SKM-1 (cell line): ENCODE results near the gene CERK.

ENCODE experiments used
- DNase-seq: peaks from one replicate; lab custom pipeline; 2025; ENCODE audit not compliant: unreplicated experiment; lab: John Stamatoyannopoulos, UW

The CERK gene

GRCh38 chr22:46764779-46765485 is 26.9 kb upstream of the CERK start:
- DNase-seq, result no peak

GRCh38 chr22:46764140-46764680 is 26.2 kb upstream of the CERK start:
- no peak for DNase-seq

- no peak for DNase-seq
These were observed 25.1 kb upstream of the CERK start for GRCh38 chr22:46763051-46763705.

GRCh38 chr22:46762238-46763050 is 24.4 kb upstream of the CERK start, which contains the start of gene TBC1D22A:
Gene TBC1D22A, plus strand, starts transcription at chr22:46762650. Its CDS starts 137 bp downstream, at chr22:46762787.
- peak; percentile 87 for DNase-seq

GRCh38 chr22:46761539-46762237 is 23.6 kb upstream of the CERK start:
- no peak for DNase-seq

- no peak for DNase-seq
These were observed 23.0 kb upstream of the CERK start for GRCh38 chr22:46761017-46761416.

GRCh38 chr22:46758867-46759290 is 20.8 kb upstream of the CERK start:
- DNase-seq, result peak; percentile 55

- no peak for DNase-seq
These were observed 20.1 kb upstream of the CERK start for GRCh38 chr22:46758121-46758520.

- DNase-seq, result no peak
These were observed 19.1 kb upstream of the CERK start for GRCh38 chr22:46757104-46757503.

- no peak for DNase-seq
These were observed 18.0 kb upstream of the CERK start for GRCh38 chr22:46756097-46756496.

- DNase-seq, result no peak
These were observed 17.5 kb upstream of the CERK start for GRCh38 chr22:46755525-46755924.

GRCh38 chr22:46754826-46755225 is 16.8 kb upstream of the CERK start:
- DNase-seq, result no peak

GRCh38 chr22:46754110-46754799 is 16.2 kb upstream of the CERK start:
- DNase-seq, result no peak

GRCh38 chr22:46753761-46754109 is 15.7 kb upstream of the CERK start:
- no peak for DNase-seq

GRCh38 chr22:46753360-46753759 is 15.3 kb upstream of the CERK start:
- DNase-seq, result no peak

GRCh38 chr22:46752988-46753310 is 14.9 kb upstream of the CERK start:
- no peak for DNase-seq

- no peak for DNase-seq
These were observed 14.4 kb upstream of the CERK start for GRCh38 chr22:46752286-46752987.

- no peak for DNase-seq
These were observed 12.9 kb upstream of the CERK start for GRCh38 chr22:46750863-46751443.

GRCh38 chr22:46750530-46750800 is 12.4 kb upstream of the CERK start:
- no peak for DNase-seq
